Left ventricle myocardium inferior (tissue), 1 donor: ENCODE results near the gene SLC36A3. TPM values are rescaled to one million over a fixed set of nuclear protein-coding genes. Genes with fewer than 3 reads are reported as not detected.

Experiments
- DNase-seq: peaks from one replicate; pipeline ENCODE4 v3.0.0-alpha.2; 2020
- H3K27ac ChIP-seq: fragments of 200-600 bp; replicated peaks from 2 replicates; pipeline ENCODE4 v1.8.0; 2021
- H3K27me3 ChIP-seq: fragments of 200-600 bp; 2 replicates; pipeline ENCODE4 v1.8.0; 2021; ENCODE audit warnings: low read depth
- H3K36me3 ChIP-seq: fragments of 200-600 bp; 2 replicates; pipeline ENCODE4 v1.8.0; 2021
- H3K4me1 ChIP-seq: fragments of 200-600 bp; 2 replicates; pipeline ENCODE4 v1.8.0; 2021
- H3K4me3 ChIP-seq: fragments of 200-600 bp; 2 replicates; pipeline ENCODE4 v1.8.0; 2021; ENCODE audit warnings: mild to moderate bottlenecking, moderate library complexity
- H3K9me3 ChIP-seq: fragments of 200-600 bp; replicated peaks from 2 replicates; pipeline ENCODE4 v1.8.0; 2021
- intact Hi-C: fragments of 100-400 bp; cut with micrococcal nuclease; formaldehyde crosslinking; loops from one replicate; pipeline ENCODE4 v1.11.0; 2022
- long read RNA-seq: library from polyadenylated mRNA; unstranded; transcript quantifications from one replicate; pipeline ENCODE4 v2.0.0, GENCODE V29; 2021
- total RNA-seq: library from RNA; stranded (reverse); fragmentation: NEBNext Ultra II Directional; extraction: Animal tissue kit (Norgen Biotek cat#: 25700); gene quantifications from one replicate; pipeline ENCODE4 v1.2.1, GENCODE V29; 2021
- TF ChIP-seq, protein P1 (sequence below): fragments of 200-600 bp; IDR thresholded peaks from 2 replicates; pipeline ENCODE4 v1.8.0; 2021; ENCODE audit warnings: antibody characterized with exemption, mild to moderate bottlenecking, borderline replicate concordance
- donor health status: DM: no; HTN: yes; CAD: no; lungs with severe emphysema.

SLC36A3 gene
- total RNA-seq, result not detected
- long read RNA-seq, result 0 reads

GRCh38 chr5:151303666-151304065 lies at the start of gene SLC36A3:
Gene SLC36A3, minus strand, starts transcription at chr5:151303766. Its CDS starts 412 bp downstream, at chr5:151303354.
- Histone ChIP-seq H3K4me3 (no peak within 1 kb of the TSS), H3K9me3 (no peaks in the 10 kb centered on the region), H3K4me1 (no peaks in the 10 kb centered on the region), H3K36me3 (no peaks in the 10 kb centered on the region), H3K27ac (no peak within 1 kb of the TSS), H3K27me3 (peaks cover 41% of the 10 kb centered on the region)
- intact Hi-C loops, result no loop called here
- TF ChIP-seq, protein P1, sequence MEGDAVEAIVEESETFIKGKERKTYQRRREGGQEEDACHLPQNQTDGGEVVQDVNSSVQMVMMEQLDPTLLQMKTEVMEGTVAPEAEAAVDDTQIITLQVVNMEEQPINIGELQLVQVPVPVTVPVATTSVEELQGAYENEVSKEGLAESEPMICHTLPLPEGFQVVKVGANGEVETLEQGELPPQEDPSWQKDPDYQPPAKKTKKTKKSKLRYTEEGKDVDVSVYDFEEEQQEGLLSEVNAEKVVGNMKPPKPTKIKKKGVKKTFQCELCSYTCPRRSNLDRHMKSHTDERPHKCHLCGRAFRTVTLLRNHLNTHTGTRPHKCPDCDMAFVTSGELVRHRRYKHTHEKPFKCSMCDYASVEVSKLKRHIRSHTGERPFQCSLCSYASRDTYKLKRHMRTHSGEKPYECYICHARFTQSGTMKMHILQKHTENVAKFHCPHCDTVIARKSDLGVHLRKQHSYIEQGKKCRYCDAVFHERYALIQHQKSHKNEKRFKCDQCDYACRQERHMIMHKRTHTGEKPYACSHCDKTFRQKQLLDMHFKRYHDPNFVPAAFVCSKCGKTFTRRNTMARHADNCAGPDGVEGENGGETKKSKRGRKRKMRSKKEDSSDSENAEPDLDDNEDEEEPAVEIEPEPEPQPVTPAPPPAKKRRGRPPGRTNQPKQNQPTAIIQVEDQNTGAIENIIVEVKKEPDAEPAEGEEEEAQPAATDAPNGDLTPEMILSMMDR, result no peak
- DNase-seq, result no peak

DNA sequence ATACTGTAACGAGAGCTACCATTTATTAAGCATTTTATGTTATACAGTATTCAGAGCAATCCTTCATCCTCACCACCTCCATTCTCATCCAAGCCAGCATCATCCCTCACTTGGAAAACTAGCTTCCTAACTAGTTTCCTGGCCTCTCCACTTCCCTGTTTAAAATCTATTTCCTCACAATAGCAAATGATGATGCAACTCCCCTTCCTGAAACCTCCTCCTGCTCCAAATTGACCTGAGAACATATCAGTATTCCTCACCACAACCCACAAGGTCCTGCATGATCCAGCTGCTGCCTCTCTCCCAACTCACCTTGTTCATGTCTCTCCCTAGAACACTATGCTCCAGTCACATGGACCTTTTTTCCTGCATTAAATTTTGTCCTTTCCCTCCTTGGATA lies 48.1 kb upstream of the SLC36A3 start:
- DNase-seq, result no peak
- intact Hi-C loops, result no loop called here

GRCh38 chr5:151348789-151349188 lies 45.2 kb upstream of the SLC36A3 start:
- H3K9me3 ChIP-seq, result no peaks in the 10 kb centered on the region
- no peak for DNase-seq
- H3K36me3 ChIP-seq, result no peaks in the 10 kb centered on the region
- peaks cover 22% of the 10 kb centered on the region for H3K4me1 ChIP-seq
- TF ChIP-seq, protein P1, result no peak
- peaks cover 16% of the 10 kb centered on the region for H3K27me3 ChIP-seq
- intact Hi-C loops, result no loop called here
- H3K27ac ChIP-seq, result no peak overlapping the region
- H3K4me3 ChIP-seq, result no peak overlapping the region

More for the DNA sequence above, 48.1 kb upstream of the SLC36A3 start:
- no peaks in the 10 kb centered on the region for H3K9me3 ChIP-seq
- no peak overlapping the region for H3K4me3 ChIP-seq
- H3K4me1 ChIP-seq, result peaks cover 7% of the 10 kb centered on the region
- H3K27ac ChIP-seq, result no peak overlapping the region
- H3K27me3 ChIP-seq, result peaks cover 18% of the 10 kb centered on the region
- TF ChIP-seq, protein P1, result no peak
- no peaks in the 10 kb centered on the region for H3K36me3 ChIP-seq

GRCh38 chr5:151347369-151347768 lies 43.8 kb upstream of the SLC36A3 start, which contains the start of gene SLC36A2:
Gene SLC36A2, minus strand, starts transcription at chr5:151347559. Its CDS starts 99 bp downstream, at chr5:151347460.
- no peak within 1 kb of the TSS for H3K27ac ChIP-seq
- TF ChIP-seq, protein P1, result no peak
- no peak within 1 kb of the TSS for H3K4me3 ChIP-seq
- H3K27me3 ChIP-seq, result peaks cover 20% of the 10 kb centered on the region
- no peaks in the 10 kb centered on the region for H3K36me3 ChIP-seq
- peaks cover 22% of the 10 kb centered on the region for H3K4me1 ChIP-seq
- no peak for DNase-seq
- no peaks in the 10 kb centered on the region for H3K9me3 ChIP-seq
- intact Hi-C loops, result no loop called here

DNA sequence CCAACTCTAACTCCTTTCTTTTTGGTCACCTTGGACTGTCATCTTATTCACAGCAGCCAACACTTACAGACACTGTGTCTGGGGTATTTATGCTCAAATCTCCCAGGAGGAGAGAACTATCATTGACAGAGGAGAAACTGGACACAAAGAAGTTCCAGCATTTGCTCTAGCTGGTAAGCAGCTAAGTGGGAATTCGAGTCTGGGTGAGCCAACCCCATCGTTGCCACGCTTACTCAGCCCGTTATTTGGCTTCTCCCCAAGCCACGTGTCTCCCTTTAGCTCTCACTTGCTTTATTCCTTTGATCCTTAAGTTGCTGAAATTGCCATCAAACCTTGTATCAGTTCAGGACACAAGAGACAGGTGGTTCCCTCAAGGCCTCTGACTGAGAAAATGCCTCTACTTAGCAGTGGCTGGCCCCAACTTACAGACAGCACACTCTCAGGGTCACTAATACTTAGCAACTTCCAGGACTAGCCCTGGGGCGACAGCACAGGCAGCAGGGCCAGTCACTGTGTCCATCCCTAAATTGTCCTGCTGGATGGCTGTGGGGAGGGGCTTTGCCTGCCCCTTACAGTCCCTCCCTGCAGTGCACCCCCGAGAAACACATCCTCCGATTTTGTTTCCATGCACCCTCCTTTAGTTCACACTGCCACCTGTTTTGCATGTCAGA lies 42.4 kb upstream of the SLC36A3 start:
- DNase-seq, result no peak
- TF ChIP-seq, protein P1, result no peak
- Histone ChIP-seq H3K4me3 (no peak overlapping the region), H3K27ac (no peak overlapping the region), H3K36me3 (no peaks in the 10 kb centered on the region), H3K4me1 (peaks cover 22% of the 10 kb centered on the region), H3K27me3 (peaks cover 20% of the 10 kb centered on the region), H3K9me3 (no peaks in the 10 kb centered on the region)
- intact Hi-C loops, result no loop called here
